ENCODE results near the gene GPR78.

Gene GPR78

GRCh38 chr4:8606476-8606875 lies 26.3 kb downstream of the GPR78 start:
- no peaks in the 10 kb centered on the region for H3K4me1 ChIP-seq (ENCODE audit: control insufficient read depth, insufficient read depth, low read length, poor library complexity, severe bottlenecking)
- no peaks in the 10 kb centered on the region for H3K27me3 ChIP-seq (replicated peaks; ENCODE audit: control insufficient read depth, insufficient read depth, low read length, poor library complexity, severe bottlenecking)
- H3K9me3 ChIP-seq (ENCODE audit: control insufficient read depth, low read length): no peaks in the 10 kb centered on the region
- no peak for DNase-seq
- no peak overlapping the region for H3K4me3 ChIP-seq (ENCODE audit: insufficient read depth, low read depth, low read length, poor library complexity, severe bottlenecking)
- no peaks in the 10 kb centered on the region for H3K36me3 ChIP-seq (ENCODE audit: control insufficient read depth, insufficient read depth, low read length)
- no peak overlapping the region for H3K27ac ChIP-seq (ENCODE audit: insufficient read depth, low read length, poor library complexity, severe bottlenecking)

DNA sequence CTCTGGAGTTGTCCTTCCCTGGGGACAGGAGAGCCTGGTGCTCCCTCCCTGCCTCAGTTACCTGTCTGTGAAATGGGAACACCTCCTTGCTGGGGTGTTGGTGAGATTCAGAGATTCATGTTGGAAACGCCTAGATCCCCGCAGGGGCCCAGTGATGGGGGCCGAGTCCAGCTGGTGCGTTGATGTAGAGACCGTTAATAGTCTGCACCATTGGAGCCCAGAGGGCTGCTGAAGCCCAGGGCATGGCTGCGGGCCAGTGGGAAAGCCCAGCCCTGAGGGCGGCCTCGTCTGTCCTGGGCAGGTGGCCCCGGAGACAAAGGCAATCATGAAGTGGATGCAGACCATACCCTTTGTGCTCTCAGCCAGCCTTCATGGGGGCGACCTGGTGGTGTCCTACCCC lies 26.8 kb downstream of the GPR78 start:
- H3K4me3 ChIP-seq (ENCODE audit: insufficient read depth, low read depth, low read length, poor library complexity, severe bottlenecking): no peak overlapping the region
- no peak overlapping the region for H3K27ac ChIP-seq (ENCODE audit: insufficient read depth, low read length, poor library complexity, severe bottlenecking)
- H3K27me3 ChIP-seq (replicated peaks; ENCODE audit: control insufficient read depth, insufficient read depth, low read length, poor library complexity, severe bottlenecking): no peaks in the 10 kb centered on the region
- H3K9me3 ChIP-seq (ENCODE audit: control insufficient read depth, low read length): no peaks in the 10 kb centered on the region
- no peaks in the 10 kb centered on the region for H3K36me3 ChIP-seq (ENCODE audit: control insufficient read depth, insufficient read depth, low read length)
- no peak for DNase-seq
- H3K4me1 ChIP-seq (ENCODE audit: control insufficient read depth, insufficient read depth, low read length, poor library complexity, severe bottlenecking): no peaks in the 10 kb centered on the region

GRCh38 chr4:8607603-8608481 lies 27.6 kb downstream of the GPR78 start:
- H3K4me3 ChIP-seq (ENCODE audit: insufficient read depth, low read depth, low read length, poor library complexity, severe bottlenecking): no peak overlapping the region
- no peak for DNase-seq
- H3K27me3 ChIP-seq (replicated peaks; ENCODE audit: control insufficient read depth, insufficient read depth, low read length, poor library complexity, severe bottlenecking): no peaks in the 10 kb centered on the region
- no peaks in the 10 kb centered on the region for H3K9me3 ChIP-seq (ENCODE audit: control insufficient read depth, low read length)
- no peaks in the 10 kb centered on the region for H3K36me3 ChIP-seq (ENCODE audit: control insufficient read depth, insufficient read depth, low read length)
- no peaks in the 10 kb centered on the region for H3K4me1 ChIP-seq (ENCODE audit: control insufficient read depth, insufficient read depth, low read length, poor library complexity, severe bottlenecking)
- no peak overlapping the region for H3K27ac ChIP-seq (ENCODE audit: insufficient read depth, low read length, poor library complexity, severe bottlenecking)

DNA sequence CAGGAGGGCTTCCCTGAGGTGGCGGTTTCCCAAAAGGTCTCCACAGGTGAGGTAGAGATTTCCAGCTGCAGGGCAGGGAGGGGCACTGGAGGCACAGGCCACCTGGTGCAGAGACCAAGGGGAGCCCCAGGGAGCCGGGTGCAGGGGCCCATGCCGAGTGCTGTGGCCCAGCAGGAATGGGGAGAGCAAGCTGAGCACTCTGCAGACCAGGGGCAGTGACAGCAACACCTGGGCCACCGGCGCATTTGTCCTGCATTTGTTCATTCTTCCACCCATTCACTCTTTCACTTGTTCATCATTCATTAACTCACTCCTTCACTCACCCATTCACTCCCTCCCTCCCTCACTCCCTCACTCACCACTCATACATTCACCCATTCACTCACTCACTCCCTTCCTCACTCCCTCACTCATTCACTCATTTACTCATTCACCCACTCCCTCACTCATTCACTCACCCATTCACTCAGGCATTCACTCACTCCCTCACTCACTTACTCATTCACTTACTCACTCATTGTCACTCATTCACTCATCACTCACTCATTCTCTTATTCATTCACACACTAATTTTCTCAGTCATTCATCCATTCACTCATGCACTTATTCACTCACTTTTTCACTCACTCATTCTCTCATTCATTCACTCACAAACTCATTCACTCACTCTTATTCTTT lies 28.7 kb downstream of the GPR78 start:
- no peak for DNase-seq
- H3K27ac ChIP-seq (ENCODE audit: insufficient read depth, low read length, poor library complexity, severe bottlenecking): no peak overlapping the region
- no peaks in the 10 kb centered on the region for H3K36me3 ChIP-seq (ENCODE audit: control insufficient read depth, insufficient read depth, low read length)
- no peaks in the 10 kb centered on the region for H3K4me1 ChIP-seq (ENCODE audit: control insufficient read depth, insufficient read depth, low read length, poor library complexity, severe bottlenecking)
- H3K9me3 ChIP-seq (ENCODE audit: control insufficient read depth, low read length): no peaks in the 10 kb centered on the region
- H3K27me3 ChIP-seq (replicated peaks; ENCODE audit: control insufficient read depth, insufficient read depth, low read length, poor library complexity, severe bottlenecking): no peaks in the 10 kb centered on the region
- no peak overlapping the region for H3K4me3 ChIP-seq (ENCODE audit: insufficient read depth, low read depth, low read length, poor library complexity, severe bottlenecking)

- H3K27ac ChIP-seq (ENCODE audit: insufficient read depth, low read length, poor library complexity, severe bottlenecking): no peak overlapping the region
- no peaks in the 10 kb centered on the region for H3K27me3 ChIP-seq (replicated peaks; ENCODE audit: control insufficient read depth, insufficient read depth, low read length, poor library complexity, severe bottlenecking)
- no peaks in the 10 kb centered on the region for H3K36me3 ChIP-seq (ENCODE audit: control insufficient read depth, insufficient read depth, low read length)
- no peaks in the 10 kb centered on the region for H3K4me1 ChIP-seq (ENCODE audit: control insufficient read depth, insufficient read depth, low read length, poor library complexity, severe bottlenecking)
- no peak overlapping the region for H3K4me3 ChIP-seq (ENCODE audit: insufficient read depth, low read depth, low read length, poor library complexity, severe bottlenecking)
- no peaks in the 10 kb centered on the region for H3K9me3 ChIP-seq (ENCODE audit: control insufficient read depth, low read length)
- DNase-seq: no peak
Observed at GRCh38 chr4:8609406-8609805, 29.2 kb downstream of the GPR78 start.

DNA sequence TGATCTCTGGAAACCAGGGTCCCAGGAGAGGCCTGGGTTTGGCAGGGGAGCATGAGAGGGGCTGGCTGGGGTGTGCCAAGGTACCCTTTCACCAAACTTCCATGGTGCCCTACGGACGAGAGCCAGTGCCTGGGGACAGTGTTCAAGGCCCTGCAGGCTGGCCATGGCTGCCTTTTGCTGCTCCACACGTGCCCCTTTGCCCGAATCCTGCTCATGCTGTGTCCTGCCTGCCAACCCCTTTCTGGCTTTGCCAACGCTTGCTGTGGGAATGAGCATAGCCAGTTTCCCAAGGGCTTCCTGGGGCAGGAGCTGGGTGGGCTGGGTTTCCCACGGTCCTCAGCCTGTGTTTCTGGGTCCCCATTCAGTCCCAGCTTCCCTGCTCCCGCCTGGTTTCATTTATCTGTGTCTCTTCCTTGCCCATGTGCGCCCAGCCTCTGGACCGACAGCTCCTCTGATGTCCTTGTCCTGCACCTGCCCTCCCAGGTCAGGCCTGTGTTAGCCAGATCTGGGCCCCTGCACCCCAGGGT lies 29.7 kb downstream of the GPR78 start:
- H3K9me3 ChIP-seq (ENCODE audit: control insufficient read depth, low read length): no peaks in the 10 kb centered on the region
- DNase-seq: no peak
- no peaks in the 10 kb centered on the region for H3K36me3 ChIP-seq (ENCODE audit: control insufficient read depth, insufficient read depth, low read length)
- no peak overlapping the region for H3K4me3 ChIP-seq (ENCODE audit: insufficient read depth, low read depth, low read length, poor library complexity, severe bottlenecking)
- no peaks in the 10 kb centered on the region for H3K27me3 ChIP-seq (replicated peaks; ENCODE audit: control insufficient read depth, insufficient read depth, low read length, poor library complexity, severe bottlenecking)
- no peaks in the 10 kb centered on the region for H3K4me1 ChIP-seq (ENCODE audit: control insufficient read depth, insufficient read depth, low read length, poor library complexity, severe bottlenecking)
- no peak overlapping the region for H3K27ac ChIP-seq (ENCODE audit: insufficient read depth, low read length, poor library complexity, severe bottlenecking)

DNA sequence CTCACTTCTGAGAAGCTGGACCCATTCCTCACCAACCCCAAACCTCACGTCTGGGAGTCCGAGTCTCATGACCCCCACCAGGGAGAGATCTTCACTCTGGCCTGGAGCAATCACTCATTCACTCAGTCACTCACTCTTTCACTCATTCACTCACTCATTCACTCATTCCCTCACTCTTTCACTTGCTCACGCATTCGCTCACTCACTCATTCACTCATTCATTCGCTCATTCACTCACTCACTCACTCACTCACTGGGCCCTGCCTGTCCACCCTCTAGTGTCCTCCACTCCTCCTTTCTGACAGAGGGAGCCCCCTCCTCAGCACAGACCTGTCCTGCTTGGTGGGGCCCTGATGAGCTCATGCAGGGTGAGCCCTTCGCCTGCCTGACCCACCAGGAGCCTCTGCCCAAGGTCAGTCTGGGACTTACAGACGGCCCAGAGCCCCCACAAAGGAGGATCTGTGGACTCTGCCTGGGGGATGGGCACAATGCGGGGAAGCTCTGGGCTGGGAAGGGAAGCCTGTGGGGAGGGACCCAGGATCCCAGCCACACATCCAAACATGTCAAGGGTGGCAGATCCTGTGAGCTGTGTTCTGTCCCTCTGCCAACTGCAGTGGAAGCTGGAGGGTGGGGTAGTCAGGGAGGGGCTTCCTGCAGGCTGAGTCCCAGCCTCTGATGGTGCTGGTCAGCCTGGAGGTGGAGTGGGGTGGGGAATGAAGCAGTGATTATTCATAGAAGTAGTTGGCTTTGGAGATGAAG lies 30.8 kb downstream of the GPR78 start:
- no peak for DNase-seq
- no peaks in the 10 kb centered on the region for H3K4me1 ChIP-seq (ENCODE audit: control insufficient read depth, insufficient read depth, low read length, poor library complexity, severe bottlenecking)

DNA sequence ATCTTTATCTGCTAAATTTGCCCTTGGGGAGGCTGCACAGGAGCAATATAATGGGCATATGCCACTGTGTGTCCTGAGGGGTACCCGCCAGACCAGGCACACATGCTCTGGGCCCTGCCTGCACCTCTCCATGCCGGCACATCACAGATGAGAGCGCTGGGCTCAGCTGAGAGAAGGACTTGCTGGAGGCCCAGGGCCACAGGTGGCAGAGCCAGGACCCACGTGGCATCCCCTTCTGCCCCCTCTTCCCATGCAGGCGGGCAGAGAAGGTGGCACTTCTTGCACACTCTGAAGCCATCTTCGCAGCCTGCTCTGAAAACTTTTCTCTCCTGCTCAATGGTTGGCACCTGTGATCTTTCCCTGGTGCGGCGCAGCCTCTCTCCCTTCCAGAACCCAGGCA lies 32.5 kb downstream of the GPR78 start:
- Histone ChIP-seq H3K9me3 (ENCODE audit: control insufficient read depth, low read length) (no peaks in the 10 kb centered on the region), H3K36me3 (ENCODE audit: control insufficient read depth, insufficient read depth, low read length) (no peaks in the 10 kb centered on the region), H3K27ac (ENCODE audit: insufficient read depth, low read length, poor library complexity, severe bottlenecking) (no peak overlapping the region), H3K27me3 (replicated peaks; ENCODE audit: control insufficient read depth, insufficient read depth, low read length, poor library complexity, severe bottlenecking) (no peaks in the 10 kb centered on the region), H3K4me1 (ENCODE audit: control insufficient read depth, insufficient read depth, low read length, poor library complexity, severe bottlenecking) (no peaks in the 10 kb centered on the region), H3K4me3 (ENCODE audit: insufficient read depth, low read depth, low read length, poor library complexity, severe bottlenecking) (no peak overlapping the region)
- no peak for DNase-seq

More for the DNA sequence above, 30.8 kb downstream of the GPR78 start:
- Histone ChIP-seq H3K36me3 (ENCODE audit: control insufficient read depth, insufficient read depth, low read length) (no peaks in the 10 kb centered on the region), H3K27ac (ENCODE audit: insufficient read depth, low read length, poor library complexity, severe bottlenecking) (no peak overlapping the region), H3K9me3 (ENCODE audit: control insufficient read depth, low read length) (no peaks in the 10 kb centered on the region), H3K4me3 (ENCODE audit: insufficient read depth, low read depth, low read length, poor library complexity, severe bottlenecking) (no peak overlapping the region), H3K27me3 (replicated peaks; ENCODE audit: control insufficient read depth, insufficient read depth, low read length, poor library complexity, severe bottlenecking) (no peaks in the 10 kb centered on the region)

- no peaks in the 10 kb centered on the region for H3K27me3 ChIP-seq (replicated peaks; ENCODE audit: control insufficient read depth, insufficient read depth, low read length, poor library complexity, severe bottlenecking)
- no peak overlapping the region for H3K4me3 ChIP-seq (ENCODE audit: insufficient read depth, low read depth, low read length, poor library complexity, severe bottlenecking)
- no peaks in the 10 kb centered on the region for H3K36me3 ChIP-seq (ENCODE audit: control insufficient read depth, insufficient read depth, low read length)
- no peaks in the 10 kb centered on the region for H3K4me1 ChIP-seq (ENCODE audit: control insufficient read depth, insufficient read depth, low read length, poor library complexity, severe bottlenecking)
- H3K27ac ChIP-seq (ENCODE audit: insufficient read depth, low read length, poor library complexity, severe bottlenecking): no peak overlapping the region
- no peak for DNase-seq
- H3K9me3 ChIP-seq (ENCODE audit: control insufficient read depth, low read length): no peaks in the 10 kb centered on the region
Observed at GRCh38 chr4:8613421-8614364, 33.5 kb downstream of the GPR78 start.
